Tongue (tissue), 2 donors: Measurements from ENCODE around the gene TMEM9. TPM values are rescaled to one million over a fixed set of nuclear protein-coding genes. Genes with fewer than 3 reads are reported as not detected.

Experiments
- DNase-seq: peaks from one replicate; pipeline ENCODE4 v3.0.0-alpha.2; 2015
- total RNA-seq: library from RNA; depleted of rRNA; stranded (reverse); fragments of >200 nt; gene quantifications from one replicate; pipeline ENCODE4 v1.2.3, GENCODE V29; 2014

TMEM9 gene
- total RNA-seq, 1 donor from 2014 or later = 67.7 TPM

DNA sequence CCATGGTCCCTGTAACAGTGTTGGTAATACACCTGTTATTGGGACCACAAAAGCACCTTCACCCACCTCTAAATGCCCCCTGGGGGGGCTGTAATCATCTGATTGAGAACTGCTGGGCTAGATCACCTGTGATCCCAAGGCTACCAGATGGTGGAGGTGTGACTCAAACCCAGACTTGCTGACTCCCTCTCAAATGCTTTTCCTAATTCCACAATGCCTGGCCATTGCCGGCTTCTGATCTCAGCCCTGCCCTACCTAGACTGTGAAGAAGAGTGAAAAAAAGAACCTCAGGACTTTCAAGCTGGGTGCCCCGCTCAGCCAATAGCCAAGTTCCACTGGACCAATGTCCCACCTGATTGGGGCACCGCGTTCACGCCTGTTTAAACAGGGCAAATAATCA lies 9.6 kb downstream of the TMEM9 start:
- DNase-seq = no peak

DNA sequence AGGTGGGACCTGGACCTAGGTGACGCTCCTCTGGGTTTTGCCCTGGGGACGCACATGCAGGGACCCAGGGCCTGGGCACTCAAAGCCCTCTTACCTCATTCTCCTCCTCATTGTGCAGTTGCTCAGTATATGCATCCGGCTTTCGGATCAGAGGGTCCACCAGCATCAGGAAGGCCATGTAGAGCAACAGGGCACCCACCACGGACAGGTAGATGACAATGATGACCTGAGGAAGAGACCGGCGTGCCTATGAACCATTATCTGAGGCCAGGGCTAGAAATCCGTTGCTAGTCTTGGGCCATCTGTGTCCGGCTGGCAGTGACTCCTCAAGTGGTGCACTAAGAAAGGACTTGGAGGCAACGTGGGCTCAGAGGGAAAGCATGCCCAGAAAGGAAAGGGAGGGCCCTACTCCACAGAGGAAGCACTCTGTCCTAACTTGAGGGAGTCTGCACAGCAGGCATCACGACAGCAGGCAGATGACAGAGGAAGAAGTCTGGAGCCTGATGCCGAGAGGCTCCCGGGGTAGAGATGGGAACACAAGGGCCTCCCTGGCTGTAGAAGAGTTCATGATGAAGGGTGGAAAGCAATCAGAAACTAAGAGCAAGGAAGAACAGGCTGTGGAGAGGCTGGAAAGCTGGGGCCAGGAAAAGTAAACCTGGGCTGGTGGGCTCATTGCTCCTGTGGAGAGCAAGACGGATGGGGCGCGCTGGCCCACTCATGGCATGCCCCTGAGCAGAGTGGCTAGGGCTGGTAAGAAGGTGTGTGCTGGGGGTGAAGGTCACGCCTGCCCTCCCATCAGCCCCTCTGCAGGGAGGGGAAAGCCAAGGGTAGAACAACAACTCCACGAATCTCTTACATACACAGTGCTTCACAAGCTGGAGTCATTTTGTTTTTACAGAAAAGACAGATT lies 10.3 kb downstream of the TMEM9 start:
- DNase-seq = no peak

DNA sequence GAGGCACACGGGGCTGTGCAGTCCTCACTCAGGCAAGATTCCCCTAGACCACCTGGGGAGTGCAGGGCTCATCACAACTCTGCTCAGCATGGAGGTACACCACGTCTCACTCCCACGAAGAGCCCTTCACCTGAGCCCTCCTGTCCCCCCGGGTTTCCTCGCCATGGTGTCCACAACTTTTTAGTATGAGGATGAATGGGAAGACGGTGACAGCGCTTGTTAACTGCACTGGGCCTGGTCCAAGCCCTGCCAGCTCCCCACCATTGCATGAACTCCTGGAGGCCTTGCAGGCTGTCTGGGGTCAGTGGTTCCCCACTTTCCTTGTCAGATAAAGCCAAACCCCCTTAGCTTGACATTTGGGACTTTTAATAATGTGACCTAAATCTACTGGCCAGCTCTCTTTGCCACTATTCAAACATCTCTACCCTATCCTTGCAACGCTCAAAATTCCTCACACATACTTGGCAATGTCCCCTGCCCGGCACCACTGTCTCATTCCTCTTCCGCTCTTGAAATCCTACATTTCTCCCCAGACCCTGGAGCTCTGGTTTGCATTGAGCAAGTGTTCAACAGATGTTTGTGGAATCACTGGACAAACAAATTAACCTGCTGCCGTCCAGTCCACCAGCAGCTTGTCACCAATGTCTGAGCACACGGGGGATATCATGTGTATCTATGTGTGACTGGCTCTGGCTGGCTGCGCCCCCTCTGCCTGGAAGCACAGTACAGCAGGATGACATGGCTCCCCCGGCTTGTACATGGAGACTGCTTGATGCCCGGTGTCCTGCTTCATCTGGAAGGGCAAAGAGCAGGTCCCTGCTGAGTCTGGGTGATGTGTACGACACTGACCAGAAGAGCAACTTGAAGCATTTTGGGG lies 11.2 kb downstream of the TMEM9 start:
- DNase-seq = no peak

DNA sequence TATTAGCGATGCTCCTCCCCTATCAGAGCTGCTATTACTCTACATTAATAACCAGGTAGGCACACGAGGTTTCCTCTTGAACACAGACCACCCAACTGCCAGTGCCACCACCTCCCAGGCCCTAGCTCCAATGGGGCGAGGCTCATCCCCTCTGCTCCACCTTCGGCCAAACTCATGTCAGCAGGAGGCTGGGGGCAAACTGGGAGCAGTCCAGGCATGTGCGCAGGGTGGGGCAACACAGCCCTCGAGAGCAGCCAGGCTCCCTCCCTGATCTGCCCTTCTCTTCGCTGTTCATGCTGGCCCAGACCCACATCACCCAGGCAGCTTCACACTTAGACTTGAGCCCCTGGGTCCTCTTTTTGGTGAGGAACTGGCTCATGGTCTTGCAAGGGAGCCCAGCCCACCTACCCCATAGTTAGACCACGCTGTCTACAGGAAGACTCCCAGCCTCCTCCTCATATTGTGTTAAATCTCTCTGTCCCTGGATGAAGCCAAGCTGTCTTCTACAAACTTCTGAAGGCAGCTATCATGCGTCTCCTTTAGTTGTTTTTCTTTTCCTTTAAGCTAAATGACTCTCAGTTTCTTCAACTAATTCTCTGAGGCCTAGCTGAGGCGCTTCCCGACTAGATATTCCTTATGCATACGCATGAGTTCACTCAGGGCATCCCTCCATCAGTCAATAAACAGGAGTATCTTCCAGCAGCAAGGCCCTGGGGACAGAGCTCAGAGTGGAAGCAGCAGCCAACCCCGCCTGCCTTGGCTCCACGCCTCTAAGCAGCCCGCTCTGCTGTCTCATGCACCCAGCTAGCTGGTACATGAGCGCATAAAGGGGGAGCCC lies 12.0 kb downstream of the TMEM9 start:
- DNase-seq = no peak

DNA sequence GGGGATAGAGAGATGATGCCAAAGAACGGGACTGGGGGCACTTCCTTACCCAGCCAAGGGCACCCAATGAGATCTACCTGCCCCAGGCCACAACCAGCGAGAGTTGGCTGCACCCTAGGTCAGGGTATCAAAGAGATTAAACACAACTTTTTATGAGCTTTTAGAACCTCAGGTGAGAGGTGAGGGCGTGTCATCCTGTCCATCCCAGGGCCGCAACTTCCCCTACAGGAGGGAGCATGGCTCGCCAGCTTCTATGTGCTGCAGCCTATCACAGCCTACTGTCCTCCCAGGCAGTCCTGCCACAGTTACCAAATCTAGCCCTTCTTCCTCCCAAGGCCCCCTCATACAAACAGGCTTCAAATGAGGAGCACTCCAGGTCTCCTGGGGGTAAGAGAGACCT lies 12.9 kb downstream of the TMEM9 start:
- no peak for DNase-seq

DNA sequence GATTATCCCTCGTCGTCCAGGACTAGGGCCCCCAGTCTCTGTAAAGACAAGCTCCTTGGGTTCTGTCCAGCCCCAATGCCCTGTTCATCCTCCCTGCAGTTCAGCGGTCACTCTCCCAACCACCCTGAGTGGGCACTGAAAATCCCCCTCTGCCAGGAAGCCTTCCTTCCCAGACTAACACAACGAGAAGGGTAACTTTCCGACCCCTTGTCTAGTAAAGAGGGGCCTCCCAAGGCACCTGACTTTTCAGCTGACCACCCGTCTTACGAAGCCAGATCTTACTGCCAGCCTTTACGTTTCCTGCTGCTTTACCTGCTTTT lies 13.4 kb downstream of the TMEM9 start:
- no peak for DNase-seq

DNA sequence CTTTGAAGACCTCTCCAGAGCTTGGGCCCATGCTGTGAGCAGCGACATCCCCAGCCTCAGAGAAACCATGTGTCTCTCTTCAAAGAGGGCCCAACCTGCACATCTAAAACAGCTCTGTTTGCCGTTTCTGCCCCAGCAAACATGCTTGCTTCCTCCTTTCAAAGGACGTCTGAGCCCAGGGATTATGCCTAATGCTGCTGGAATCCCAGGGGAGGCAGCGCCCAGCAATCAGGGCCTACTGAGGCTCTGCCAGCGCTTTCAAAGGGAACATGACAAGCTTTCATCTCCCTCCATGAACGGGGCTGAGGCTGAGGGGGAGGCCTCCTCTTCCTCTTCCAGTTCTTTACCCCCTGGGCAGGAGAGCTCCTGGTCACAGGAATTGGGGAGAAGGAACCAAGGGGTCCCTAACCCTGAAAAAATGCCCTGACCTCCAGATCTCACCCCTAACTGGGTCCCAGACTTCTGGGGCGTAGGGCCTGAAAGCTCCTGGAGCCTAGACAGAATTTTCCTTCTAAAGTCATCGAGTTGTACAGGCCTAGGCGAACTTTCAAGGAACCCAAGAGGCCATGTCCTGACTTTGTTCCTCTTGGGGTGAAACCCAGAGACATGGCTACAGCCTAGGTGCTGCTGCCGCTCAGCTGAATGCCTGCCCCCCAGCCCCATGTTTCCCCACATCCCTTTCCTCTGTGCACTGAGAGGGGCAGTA lies 13.9 kb downstream of the TMEM9 start:
- peak; percentile 57 for DNase-seq

DNA sequence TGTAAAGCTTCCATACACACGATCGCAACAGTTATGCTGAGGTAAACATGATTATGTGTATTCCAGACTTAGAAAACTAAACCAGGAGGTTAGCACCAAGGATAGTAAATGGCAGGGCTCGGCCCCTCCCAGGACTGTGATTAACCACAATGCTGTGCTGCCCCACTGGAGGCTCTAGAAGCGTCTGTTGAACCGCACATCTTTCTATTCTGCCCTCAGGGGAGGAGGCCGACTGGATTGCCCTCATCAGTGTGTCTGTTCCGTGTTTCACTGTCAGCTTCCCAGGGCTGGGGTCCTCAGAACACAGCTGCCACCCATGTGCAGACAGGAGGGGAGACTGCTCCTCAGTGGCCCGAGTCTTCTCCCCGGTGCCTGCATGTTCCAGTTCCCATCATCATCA lies 14.5 kb downstream of the TMEM9 start:
- no peak for DNase-seq

DNA sequence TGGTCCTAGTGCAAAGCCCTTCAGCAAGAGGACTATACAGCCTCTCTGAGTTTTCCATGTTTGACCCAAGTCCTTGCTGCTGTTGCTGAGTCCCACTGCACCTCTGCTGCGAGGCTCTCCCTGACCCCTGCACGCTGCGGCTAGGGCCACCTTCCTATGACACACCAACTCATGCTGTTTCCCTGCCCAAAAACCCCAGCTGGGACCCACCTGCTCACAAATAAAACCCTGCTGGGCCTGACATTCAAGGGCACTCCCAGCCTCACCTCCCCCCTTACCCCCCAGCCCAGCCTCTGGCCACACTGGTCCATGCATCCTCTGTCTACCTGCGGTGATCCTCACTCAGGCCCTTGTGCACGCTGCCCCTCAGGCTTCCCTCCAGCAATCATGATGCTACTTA lies 15.0 kb downstream of the TMEM9 start:
- no peak for DNase-seq

DNA sequence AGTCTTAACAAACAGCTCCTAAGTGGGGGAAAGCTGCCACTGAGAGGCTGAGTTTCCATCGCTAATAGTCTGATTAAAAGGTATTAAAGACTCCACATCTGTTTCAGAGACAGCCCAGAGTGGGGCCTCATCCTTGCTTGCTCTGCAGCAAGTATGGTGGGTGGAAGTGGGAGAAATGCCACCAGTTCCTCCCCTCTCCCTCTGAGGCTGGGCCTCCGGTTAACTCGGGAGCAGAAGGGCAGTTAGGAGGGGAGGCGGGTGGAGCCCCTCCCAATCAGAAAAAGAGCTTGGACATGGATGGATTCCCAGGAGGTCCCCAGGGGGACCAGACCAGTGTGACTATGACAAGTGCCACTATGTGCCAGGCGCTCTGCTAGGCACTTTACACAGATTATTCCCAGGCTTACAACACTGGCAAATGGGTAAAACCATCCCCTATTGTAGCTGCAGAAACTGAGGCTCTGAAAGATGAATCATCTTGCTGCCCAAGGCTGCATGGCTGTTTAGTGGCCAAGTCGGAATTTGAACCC lies 15.9 kb downstream of the TMEM9 start:
- peak; percentile 38 for DNase-seq

DNA sequence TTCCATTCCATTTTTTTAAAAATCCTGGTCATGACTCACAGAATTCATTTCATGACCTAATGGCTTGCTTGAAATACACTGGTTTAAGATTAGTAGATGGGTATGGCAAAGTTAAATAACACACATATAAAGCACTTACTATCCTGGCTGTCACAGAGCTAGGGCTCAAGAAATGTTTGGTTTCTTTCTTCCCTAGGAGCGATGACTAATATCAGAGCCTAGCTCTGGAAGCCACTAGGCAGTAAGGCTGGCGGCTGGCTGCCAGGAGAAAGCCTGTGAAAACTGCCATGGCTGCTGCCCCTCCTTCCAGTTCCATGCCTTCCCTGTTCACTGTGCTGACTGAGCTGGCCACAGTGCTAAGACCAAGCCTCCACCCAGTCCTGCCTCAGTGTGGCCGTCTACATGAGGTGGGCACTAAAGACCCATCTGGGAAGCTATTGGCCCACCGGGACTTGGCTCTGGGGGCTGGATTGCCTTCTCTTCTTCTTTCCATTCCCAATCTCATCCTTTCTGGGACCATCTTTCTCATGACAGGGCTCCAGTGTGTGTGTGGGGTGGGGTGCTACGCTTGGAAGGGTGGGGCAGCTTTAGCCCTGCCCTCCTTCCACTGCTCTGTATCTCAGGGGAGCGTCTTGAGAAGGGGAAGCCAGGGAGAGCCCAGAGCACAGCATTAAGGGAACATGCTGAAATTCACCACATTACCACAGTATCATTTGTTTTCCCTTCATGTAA lies 16.5 kb downstream of the TMEM9 start:
- peak; percentile 81 for DNase-seq

DNA sequence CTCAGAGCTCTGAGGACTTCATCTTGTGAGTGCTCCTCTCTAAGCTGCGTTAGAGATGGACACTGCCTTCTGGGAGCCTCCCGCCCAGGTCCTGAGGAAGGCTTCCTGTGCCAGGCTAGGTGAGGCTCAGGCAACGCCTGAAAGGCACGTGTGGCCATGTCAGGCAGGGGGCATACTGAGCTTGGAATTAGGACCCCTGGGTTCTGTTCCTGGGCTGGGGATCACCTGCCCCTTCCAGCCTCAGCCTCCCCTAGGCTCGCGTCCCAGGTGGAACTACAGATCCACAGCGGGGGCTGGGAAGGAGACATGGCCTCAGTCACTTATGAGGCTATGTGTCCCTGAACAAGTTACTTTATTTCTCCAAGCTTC lies 17.3 kb downstream of the TMEM9 start:
- no peak for DNase-seq

DNA sequence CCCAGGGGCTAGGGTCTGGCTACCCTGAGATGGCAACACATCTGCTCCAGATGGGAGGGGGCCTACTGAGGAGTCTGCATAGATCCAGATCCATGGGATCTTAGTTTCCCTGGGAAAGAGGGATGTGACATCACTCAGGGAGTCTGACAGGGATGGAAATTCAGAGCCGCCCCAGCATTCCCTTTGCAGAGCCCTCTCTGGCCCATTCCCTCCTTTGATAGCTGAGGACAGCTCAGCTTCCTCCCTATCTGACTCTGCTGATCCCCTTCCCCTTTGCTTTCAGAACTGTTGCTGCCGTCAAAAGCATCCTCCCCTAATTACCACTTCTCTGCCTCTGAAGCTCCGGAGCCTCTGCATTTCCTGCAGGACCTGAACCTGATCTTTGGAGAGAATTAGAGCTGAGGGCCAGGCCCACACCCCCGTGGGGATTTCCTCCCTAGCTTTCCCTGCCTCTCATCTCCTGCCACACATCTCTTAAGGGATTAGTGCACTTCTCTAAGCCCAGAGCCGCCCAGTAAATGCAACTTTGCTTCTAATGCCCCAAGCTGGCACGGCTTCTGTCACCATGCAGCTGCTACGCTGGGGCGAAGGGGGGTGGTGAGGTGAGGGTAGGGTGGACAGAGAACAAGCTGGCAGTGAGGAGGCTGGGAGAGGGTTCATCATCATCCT lies 17.8 kb downstream of the TMEM9 start:
- peak; percentile 76 for DNase-seq

DNA sequence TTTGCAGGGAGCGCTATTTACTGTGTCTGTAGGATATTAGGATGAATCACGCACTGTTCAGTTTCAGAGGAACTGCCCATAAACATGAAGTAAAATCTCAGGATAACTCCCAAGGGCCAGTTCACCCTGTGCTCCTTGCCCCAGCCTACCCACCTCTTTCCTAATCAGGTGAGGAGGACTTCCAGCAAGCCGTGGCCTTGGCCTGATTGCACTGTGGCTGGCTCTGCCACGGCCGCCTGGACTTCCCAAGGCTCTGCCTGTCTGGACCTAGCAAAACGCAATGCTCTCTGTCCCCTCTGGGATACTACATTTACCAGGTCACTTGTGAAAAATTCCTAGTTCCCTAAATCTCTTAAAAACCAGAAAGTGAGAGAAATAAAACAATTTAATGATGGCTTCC lies 19.9 kb downstream of the TMEM9 start:
- no peak for DNase-seq

DNA sequence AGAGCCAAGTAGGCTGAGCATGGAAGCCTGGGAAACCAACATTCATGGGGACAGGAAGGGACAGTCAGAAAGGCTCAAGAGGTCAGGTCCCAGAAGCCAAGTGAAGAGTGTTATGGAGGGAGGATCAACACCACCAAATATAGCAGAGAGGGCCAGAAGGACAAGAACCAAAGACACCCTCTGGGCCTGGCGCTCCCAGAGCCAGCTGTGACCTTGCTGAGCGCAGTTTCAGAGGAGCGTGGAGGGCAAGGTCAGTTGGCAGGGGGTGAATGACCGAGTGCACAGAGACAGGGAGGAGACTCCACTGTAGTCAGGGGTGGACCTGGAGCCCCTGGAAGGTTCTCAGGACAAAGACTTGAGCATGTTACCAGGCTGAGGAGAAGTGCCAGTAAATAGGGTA lies 22.9 kb downstream of the TMEM9 start:
- DNase-seq = no peak

DNA sequence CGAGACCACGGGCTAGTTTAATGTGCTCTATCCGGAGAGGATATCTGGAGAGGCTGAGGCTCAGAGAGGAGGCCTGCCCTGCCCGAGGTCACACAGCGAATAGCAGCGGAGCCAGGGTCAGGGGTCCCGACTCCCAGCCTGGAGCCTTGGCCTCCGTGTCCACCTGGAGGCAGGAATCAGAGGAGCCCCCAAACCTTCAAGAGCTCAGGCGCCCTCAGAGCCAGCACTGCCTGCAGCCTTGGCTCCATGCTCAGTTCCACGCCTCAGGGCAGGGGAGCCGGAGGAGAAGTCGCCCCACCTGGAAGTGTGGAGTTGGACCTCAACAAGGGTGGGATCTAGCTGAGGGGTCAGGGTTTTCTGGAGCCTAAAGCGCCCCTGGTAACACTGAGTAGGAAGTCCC lies 25.3 kb downstream of the TMEM9 start:
- DNase-seq = no peak

DNA sequence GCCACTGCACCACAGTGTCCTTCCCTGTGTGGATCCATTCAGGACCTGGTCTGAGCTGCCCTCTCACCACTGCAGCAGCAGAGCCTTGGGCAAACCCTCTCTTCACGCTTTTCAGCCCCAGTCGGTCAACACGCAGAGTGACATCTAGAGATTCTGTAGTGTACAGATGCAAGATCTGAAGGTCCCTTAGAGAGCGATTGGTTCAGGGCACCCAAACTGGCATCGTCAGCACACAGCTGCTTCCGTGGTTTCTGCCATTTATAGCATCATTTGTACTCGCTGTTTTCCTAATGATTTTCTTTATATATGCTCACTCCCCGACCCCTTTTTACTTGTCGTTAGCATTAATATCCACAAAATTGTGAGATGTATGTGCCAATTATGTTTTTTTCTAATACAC lies 25.8 kb downstream of the TMEM9 start:
- no peak for DNase-seq

DNA sequence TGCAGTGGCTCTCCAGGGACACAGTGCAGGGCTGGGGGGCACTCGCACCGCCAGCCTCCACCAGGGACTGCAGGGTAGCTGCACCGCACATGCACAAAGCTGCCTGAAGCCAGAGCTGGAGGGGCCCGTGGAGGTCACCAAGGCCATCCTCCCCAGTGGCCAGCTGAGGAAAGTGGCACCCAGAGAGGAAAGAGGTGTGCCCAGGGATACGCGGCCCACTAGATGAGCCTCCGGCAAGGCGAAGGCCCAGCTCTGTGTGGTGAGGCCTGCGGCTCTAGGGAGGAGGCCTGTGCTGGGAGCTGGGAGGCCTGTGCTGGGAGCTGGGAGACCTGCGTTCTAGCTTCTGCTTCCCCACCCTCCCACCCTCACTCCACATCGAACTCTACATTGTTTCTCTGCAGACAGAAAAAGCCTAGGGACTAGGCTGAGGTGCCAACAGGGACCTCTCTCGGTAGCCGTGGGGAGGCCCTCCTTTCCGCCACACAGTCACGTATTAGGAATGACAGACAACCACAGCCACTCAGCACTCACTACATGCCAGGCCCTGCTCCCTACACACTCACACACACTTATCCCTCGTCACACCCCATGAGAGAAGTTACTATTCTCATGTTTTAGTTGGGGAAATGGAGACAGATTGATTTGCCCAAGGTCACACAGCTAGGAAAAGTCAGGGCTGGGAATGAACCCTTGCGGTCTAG lies 26.4 kb downstream of the TMEM9 start:
- DNase-seq = no peak

DNA sequence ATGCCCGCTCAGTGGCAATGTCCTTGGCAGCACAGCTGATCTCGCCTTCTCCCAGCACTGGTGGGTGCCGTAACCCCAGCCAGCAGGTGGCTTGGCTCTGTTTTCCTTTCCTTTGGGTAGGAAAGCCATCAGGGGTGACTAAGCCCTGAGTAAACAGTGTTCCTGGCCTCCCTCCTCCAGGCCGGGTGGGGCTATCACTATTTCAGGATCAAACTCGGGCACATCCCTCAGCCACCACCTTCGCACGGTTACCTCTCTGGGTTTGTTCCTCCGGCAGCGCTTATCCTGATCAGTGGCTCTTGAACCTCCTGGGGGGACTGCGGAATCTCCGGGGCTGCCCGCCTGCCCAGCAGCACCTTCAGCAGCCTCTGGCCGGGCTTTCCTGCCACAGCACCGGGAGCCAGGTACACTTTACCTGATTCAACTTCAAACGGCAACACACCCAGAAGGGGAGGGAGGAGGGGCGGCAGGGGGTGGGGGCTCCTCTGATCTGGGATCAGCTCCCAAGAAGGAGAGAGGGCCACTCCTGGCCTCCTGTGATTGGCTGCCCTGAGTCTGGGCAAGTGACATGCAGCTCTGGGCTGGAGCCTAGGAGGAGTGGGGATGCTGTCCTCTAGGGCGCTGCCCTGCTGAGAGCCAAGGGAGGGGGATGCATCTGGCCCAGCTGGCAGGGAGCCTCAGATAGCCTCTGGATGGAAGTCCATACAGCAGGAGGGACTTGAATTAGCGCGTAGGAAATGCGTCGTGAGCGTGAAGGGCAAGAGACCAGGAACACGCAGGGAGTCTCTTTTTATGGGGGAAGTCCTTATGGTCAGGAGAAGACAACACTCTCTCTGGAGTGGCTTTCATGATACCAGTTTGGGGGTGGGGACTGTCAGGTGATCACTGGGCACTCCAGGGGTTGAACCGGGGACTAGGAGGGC lies 27.2 kb downstream of the TMEM9 start, which contains the start of gene ASCL5:
ASCL5 (minus strand) TSS at position 353 of the 923 bp plus-strand sequence. CDS start 11,812 bp downstream, outside the sequence.
- DNase-seq = no peak
